Natural killer cell (primary cell): Measurements from ENCODE around the gene RFX5. TPM values are rescaled to one million over a fixed set of nuclear protein-coding genes. Genes with fewer than 3 reads are reported as not detected.

Source experiments
- ATAC-seq, 3 donors: fragments of 150-1000 bp in 2 of 3; fragments of 200-7000 bp in 1 of 3; cut with Tn5 transposase; 1 replicate in 1 of 3; 2 replicates in 2 of 3; pipeline ENCODE4 v1.10.0; 2021; ENCODE audit warnings: mild to moderate bottlenecking in 2 of 3, moderate library complexity in 2 of 3
- DNase-seq, 2 donors: peaks; one replicate each; pipeline versions ENCODE4 v3.0.0 to v3.0.0-alpha.2; 2013 to 2021; ENCODE audit warnings: mixed read lengths in 1 of 2
- H3K27ac ChIP-seq: one replicate; pipeline ENCODE4 v1.5.1; 2013; ENCODE audit warnings: mild to moderate bottlenecking, low read length
- H3K27me3 ChIP-seq: one replicate; pipeline ENCODE4 v1.6.1; 2013; ENCODE audit warnings: low read length; ENCODE audit not compliant: control insufficient read depth, insufficient read depth
- H3K36me3 ChIP-seq: one replicate; pipeline ENCODE4 v1.6.1; 2013; ENCODE audit warnings: low read length; ENCODE audit not compliant: control insufficient read depth, insufficient read depth
- H3K4me1 ChIP-seq: one replicate; pipeline ENCODE4 v1.6.1; 2013; ENCODE audit warnings: low read length; ENCODE audit not compliant: control insufficient read depth, insufficient read depth
- H3K4me3 ChIP-seq: one replicate; pipeline ENCODE4 v1.5.1; 2013; ENCODE audit warnings: low read length
- H3K9me3 ChIP-seq: one replicate; pipeline ENCODE4 v1.6.1; 2013; ENCODE audit warnings: low read length; ENCODE audit not compliant: control insufficient read depth, insufficient read depth
- H3K27ac Mint-ChIP-seq, 2 donors: one replicate each; pipeline ENCODE4 v1.8.0; 2022; ENCODE audit warnings: mild to moderate bottlenecking in 2 of 2, mixed read lengths in 2 of 2, moderate library complexity in 1 of 2
- H3K27me3 Mint-ChIP-seq, 2 donors: one replicate each; pipeline ENCODE4 v1.8.0; 2022; ENCODE audit warnings: low read depth in 2 of 2, mixed read lengths in 2 of 2
- H3K36me3 Mint-ChIP-seq: one replicate; pipeline ENCODE4 v1.8.0; 2022; ENCODE audit warnings: mixed read lengths
- H3K4me1 Mint-ChIP-seq, 2 donors: one replicate each; pipeline ENCODE4 v1.8.0; 2022; ENCODE audit warnings: mixed read lengths in 2 of 2
- H3K4me3 Mint-ChIP-seq: one replicate; pipeline ENCODE4 v1.8.0; 2022; ENCODE audit warnings: mild to moderate bottlenecking, moderate library complexity, mixed read lengths
- H3K9me3 Mint-ChIP-seq, 2 donors: one replicate each; pipeline ENCODE4 v1.8.0; 2022; ENCODE audit warnings: mixed read lengths in 2 of 2
- WGBS: methylation state at CpG from one replicate; pipeline ENCODE4 v1.1.7; 2013; ENCODE audit warnings: missing lambda C conversion rate; ENCODE audit not compliant: insufficient coverage; 5-methylcytosine and 5-hydroxymethylcytosine counted together
- intact Hi-C: fragments of 100-400 bp; cut with micrococcal nuclease; formaldehyde crosslinking; loops from one replicate; pipeline ENCODE4 v1.14.2; 2022
- total RNA-seq, 4 donors: library from RNA; stranded (reverse); fragments of 120-200 nt in 1 of 4; gene quantifications; one replicate each; pipeline versions ENCODE4 v1.2.3 to v1.2.4, GENCODE V29; 2013 to 2022
- TF ChIP-seq, protein P1 (sequence below): fragments of 200-600 bp; IDR thresholded peaks from one replicate; pipeline ENCODE4 v1.8.0; 2022; ENCODE audit warnings: antibody characterized with exemption

RFX5 gene
- total RNA-seq, 3 donors from 2014 or later (not counting 1 experiment from before 2014, with no cell fraction given), result 72.6 to 111 (median 110) TPM

DNA sequence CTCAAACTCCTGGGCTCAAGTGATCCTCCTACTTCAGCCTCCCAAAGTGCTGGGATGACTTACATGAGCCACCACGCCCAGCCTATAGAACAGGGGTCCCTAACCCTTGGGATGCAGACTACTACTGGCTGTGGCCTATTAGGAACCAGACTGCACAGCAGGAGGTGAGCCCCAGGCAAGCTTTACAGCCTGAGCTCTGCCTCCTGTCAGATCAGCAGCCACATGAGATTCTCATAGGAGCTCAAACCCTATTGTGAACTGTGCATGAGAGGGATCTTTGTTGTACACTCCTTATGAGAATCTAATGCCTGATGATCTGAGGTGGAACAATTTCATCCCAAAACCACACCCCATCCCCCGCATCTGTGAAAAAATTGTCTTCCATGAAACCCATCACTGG, 39.0 kb upstream of the RFX5 start:
- no peaks in the 10 kb centered on the region for H3K27me3 ChIP-seq
- intact Hi-C loops, result no loop called here
- H3K4me1 ChIP-seq, result no peaks in the 10 kb centered on the region
- no peaks in the 10 kb centered on the region for H3K27me3 Mint-ChIP-seq
- ATAC-seq, result no peak
- H3K27ac ChIP-seq, result no peak overlapping the region
- 89% methylated on average over 1 of the region's 2 CpGs for WGBS
- DNase-seq, result no peak
- H3K9me3 ChIP-seq, result no peaks in the 10 kb centered on the region
- no peaks in the 10 kb centered on the region for H3K9me3 Mint-ChIP-seq
- H3K4me1 Mint-ChIP-seq, result no peaks in the 10 kb centered on the region
- TF ChIP-seq, protein P1, sequence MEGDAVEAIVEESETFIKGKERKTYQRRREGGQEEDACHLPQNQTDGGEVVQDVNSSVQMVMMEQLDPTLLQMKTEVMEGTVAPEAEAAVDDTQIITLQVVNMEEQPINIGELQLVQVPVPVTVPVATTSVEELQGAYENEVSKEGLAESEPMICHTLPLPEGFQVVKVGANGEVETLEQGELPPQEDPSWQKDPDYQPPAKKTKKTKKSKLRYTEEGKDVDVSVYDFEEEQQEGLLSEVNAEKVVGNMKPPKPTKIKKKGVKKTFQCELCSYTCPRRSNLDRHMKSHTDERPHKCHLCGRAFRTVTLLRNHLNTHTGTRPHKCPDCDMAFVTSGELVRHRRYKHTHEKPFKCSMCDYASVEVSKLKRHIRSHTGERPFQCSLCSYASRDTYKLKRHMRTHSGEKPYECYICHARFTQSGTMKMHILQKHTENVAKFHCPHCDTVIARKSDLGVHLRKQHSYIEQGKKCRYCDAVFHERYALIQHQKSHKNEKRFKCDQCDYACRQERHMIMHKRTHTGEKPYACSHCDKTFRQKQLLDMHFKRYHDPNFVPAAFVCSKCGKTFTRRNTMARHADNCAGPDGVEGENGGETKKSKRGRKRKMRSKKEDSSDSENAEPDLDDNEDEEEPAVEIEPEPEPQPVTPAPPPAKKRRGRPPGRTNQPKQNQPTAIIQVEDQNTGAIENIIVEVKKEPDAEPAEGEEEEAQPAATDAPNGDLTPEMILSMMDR, result no peak
- H3K4me3 ChIP-seq, result no peak overlapping the region
- no peaks in the 10 kb centered on the region for H3K36me3 Mint-ChIP-seq
- no peak overlapping the region for H3K27ac Mint-ChIP-seq
- no peaks in the 10 kb centered on the region for H3K36me3 ChIP-seq
- H3K4me3 Mint-ChIP-seq, result no peak overlapping the region

DNA sequence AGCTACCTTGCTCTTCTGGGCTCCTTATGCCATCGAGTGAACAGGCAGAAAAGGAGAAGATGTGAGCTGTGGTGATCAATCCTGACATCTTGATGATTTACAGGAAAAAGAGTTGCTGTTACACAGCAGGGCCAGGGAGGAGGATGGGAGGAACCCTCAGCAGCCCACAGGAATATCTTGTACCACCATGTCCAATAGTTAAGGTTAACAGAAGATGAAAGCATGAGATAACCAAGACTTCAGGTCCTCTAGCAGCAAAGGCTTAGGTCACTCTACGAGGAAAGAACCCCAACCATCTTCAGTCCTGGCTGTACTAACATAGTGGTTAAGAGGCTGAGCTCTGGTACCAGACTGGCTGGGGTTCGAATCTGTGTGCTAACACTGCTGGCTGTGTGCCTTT, 37.5 kb upstream of the RFX5 start:
- H3K9me3 Mint-ChIP-seq, result no peaks in the 10 kb centered on the region
- WGBS, result 83% methylated on average over 3 of the region's 3 CpGs
- Histone ChIP-seq H3K27me3 (no peaks in the 10 kb centered on the region), H3K4me3 (no peak overlapping the region), H3K36me3 (no peaks in the 10 kb centered on the region), H3K9me3 (no peaks in the 10 kb centered on the region), H3K4me1 (no peaks in the 10 kb centered on the region), H3K27ac (no peak overlapping the region)
- H3K27me3 Mint-ChIP-seq, result no peaks in the 10 kb centered on the region
- no peak for DNase-seq
- no peaks in the 10 kb centered on the region for H3K4me1 Mint-ChIP-seq
- no peak overlapping the region for H3K27ac Mint-ChIP-seq
- ATAC-seq, result no peak
- intact Hi-C loops, result no loop called here
- H3K36me3 Mint-ChIP-seq, result no peaks in the 10 kb centered on the region
- TF ChIP-seq, protein P1, result no peak
- no peak overlapping the region for H3K4me3 Mint-ChIP-seq

- no peak overlapping the region for H3K27ac ChIP-seq
- ATAC-seq (no peak), DNase-seq (no peak)
- intact Hi-C loops, result no loop called here
- no peaks in the 10 kb centered on the region for H3K36me3 ChIP-seq
- H3K4me3 ChIP-seq, result no peak overlapping the region
- no peaks in the 10 kb centered on the region for H3K4me1 Mint-ChIP-seq
- H3K27ac Mint-ChIP-seq, result no peak overlapping the region
- 86% methylated on average over 3 of the region's 3 CpGs for WGBS
- no peaks in the 10 kb centered on the region for H3K27me3 ChIP-seq
- no peaks in the 10 kb centered on the region for H3K4me1 ChIP-seq
- H3K27me3 Mint-ChIP-seq, result peaks cover 0 to 2% of the 10 kb centered on the region in 2 donors
- no peaks in the 10 kb centered on the region for H3K36me3 Mint-ChIP-seq
- H3K4me3 Mint-ChIP-seq, result no peak overlapping the region
- no peaks in the 10 kb centered on the region for H3K9me3 ChIP-seq
- no peaks in the 10 kb centered on the region for H3K9me3 Mint-ChIP-seq
- TF ChIP-seq, protein P1, result no peak
Observed at GRCh38 chr1:151377150-151377884, 30.3 kb upstream of the RFX5 start.

DNA sequence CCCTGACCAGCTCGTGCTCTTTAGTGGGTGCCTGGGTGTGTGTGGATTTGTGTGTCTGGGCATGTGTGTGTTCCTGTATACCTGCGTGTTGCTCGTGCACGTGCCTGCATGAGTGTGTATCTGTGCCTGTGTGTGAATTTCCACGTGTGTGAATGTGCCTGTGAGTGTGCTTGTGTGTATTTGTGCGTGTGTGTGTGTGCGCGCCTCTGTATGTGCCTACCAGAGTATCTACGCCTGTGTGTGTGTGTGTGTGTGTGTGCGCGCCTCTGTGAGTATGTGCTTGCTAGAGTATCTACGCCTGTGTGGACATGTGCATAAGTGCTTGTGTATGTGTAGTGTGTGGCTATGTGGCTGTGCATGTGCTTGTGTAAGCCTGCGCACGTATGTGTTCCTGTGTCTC, 26.1 kb upstream of the RFX5 start:
- Histone ChIP-seq H3K4me1 (peaks cover 9% of the 10 kb centered on the region), H3K27ac (no peak overlapping the region), H3K27me3 (no peaks in the 10 kb centered on the region), H3K36me3 (no peaks in the 10 kb centered on the region), H3K9me3 (no peaks in the 10 kb centered on the region), H3K4me3 (no peak overlapping the region)
- WGBS, result 90% methylated on average over 14 of the region's 14 CpGs
- no peak for ATAC-seq
- intact Hi-C loops, result no loop called here
- Mint-ChIP-seq H3K9me3 (no peaks in the 10 kb centered on the region), H3K4me3 (no peak overlapping the region), H3K27me3 (peaks cover 0 to 2% of the 10 kb centered on the region in 2 donors), H3K27ac (no peak overlapping the region), H3K4me1 (no peaks in the 10 kb centered on the region), H3K36me3 (no peaks in the 10 kb centered on the region)
- TF ChIP-seq, protein P1, result no peak
- no peak for DNase-seq
